Measurements from ENCODE around the gene CYB561D1.

GRCh38 chr1:109474697-109475096, 19.2 kb upstream of the CYB561D1 start:
- no peak for TF ChIP-seq CTCF (IDR thresholded peaks at IDR 0.05)
- TF ChIP-seq POLR2A (IDR thresholded peaks at IDR 0.05) = no peak
- no peak for TF ChIP-seq EP300 (IDR thresholded peaks at IDR 0.05)
